Measurements from ENCODE around the gene PPP1CC.

Gene PPP1CC

DNA sequence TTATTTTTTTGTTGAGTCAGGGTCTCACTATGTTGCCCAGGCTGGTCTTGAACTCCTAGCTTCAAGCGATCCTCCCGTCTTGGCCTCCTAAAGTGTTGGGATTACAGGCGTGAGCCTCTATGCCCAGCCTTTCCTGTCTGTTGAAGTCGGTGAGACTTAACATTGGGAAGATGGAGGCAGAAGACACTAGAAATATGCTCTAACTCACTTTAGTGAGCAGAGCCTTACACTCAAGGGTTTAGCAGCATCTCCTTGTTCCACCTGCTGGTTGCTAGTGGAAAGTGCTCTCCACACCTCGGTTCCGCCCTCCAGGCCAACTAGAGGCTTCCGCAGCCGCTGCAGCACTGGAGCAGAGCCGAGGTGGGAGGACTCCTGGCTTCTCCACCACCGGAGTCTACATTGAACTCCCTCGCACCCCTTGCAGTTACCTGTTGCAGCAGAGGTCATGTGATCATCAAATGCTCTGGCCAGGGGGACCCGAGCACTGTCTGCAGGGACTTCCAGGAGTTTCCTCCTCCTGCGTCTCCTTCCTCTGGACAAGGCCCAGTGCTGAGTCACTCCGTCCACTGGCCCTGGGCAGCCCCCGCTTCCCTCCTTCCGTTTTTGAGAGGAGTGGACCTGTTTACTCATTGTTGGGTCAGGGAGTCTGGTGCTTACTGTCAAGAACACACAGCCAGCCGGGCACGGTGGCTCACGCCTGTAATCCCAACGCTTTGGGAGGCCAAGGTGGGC lies 44.4 kb downstream of the PPP1CC start:
- peaks cover 67% of the 10 kb centered on the region for H3K4me1 Mint-ChIP-seq (ENCODE audit: low read depth)
- H3K27me3 Mint-ChIP-seq: no peaks in the 10 kb centered on the region
- intact Hi-C loops (cut with micrococcal nuclease): no loop called here
- H3K4me3 Mint-ChIP-seq: peak overlapping the region; percentile 60
- no peaks in the 10 kb centered on the region for H3K9me3 Mint-ChIP-seq
- H3K36me3 Mint-ChIP-seq (ENCODE audit: low read depth): no peaks in the 10 kb centered on the region
- H3K27ac Mint-ChIP-seq: peak overlapping the region; percentile 64

- no peak overlapping the region for H3K4me3 Mint-ChIP-seq
These were observed 45.5 kb downstream of the PPP1CC start for GRCh38 chr12:110697236-110697635.

DNA sequence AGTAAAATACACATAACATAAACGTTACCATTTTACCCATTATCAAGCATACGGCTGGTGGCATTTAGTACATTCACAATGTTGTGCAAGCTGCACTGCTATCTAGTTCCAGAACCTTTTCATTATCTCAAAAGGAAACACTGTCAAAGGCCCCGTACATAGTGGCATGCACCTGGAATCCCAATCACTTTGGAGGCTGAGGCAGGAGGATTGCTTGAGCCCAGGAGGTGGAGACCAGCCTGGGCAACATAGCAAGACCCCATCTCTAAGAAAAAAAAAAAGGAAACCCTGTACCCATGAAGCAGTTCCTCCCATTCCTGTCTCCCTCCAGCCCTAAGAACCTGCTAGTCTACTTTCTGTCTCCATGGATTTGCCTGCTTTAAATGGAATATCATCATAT lies 46.4 kb downstream of the PPP1CC start:
- no peaks in the 10 kb centered on the region for H3K36me3 Mint-ChIP-seq (ENCODE audit: low read depth)
- peaks cover 85% of the 10 kb centered on the region for H3K4me1 Mint-ChIP-seq (ENCODE audit: low read depth)

More at GRCh38 chr12:110697236-110697635, 45.5 kb downstream of the PPP1CC start:
- Mint-ChIP-seq H3K27me3 (no peaks in the 10 kb centered on the region), H3K9me3 (no peaks in the 10 kb centered on the region), H3K27ac (peak overlapping the region; percentile 64), H3K36me3 (ENCODE audit: low read depth) (no peaks in the 10 kb centered on the region), H3K4me1 (ENCODE audit: low read depth) (peaks cover 75% of the 10 kb centered on the region)
- intact Hi-C loops (cut with micrococcal nuclease): no loop called here

DNA sequence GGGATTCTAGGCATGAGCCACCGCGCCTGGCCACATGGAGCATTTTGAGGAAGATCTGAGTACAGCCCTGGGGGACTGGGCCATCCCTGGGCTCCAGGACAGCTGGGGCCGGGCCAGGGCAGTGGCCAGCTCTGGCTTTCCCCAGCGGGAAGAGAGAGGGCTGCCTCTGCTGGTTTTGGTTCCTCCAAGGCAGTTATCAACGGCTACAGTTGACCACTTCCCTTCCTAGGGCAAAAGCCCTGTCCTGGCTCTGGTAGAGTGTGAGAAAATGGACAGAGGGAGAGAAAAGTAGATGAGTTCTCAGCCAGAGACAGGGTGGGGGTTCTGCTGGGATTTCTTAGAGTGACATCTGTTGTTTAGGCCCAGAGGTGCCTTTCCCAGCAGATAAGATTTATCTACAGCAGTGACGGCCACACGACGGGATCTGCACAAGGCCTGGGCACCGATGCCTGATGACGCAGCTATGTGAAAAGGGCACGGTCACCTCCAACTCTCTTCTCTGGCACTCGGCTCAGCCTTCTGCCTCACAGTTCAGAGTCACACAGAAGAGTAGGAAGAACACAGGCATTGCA lies 48.3 kb downstream of the PPP1CC start:
- no peaks in the 10 kb centered on the region for H3K36me3 Mint-ChIP-seq (ENCODE audit: low read depth)
- peaks cover 93% of the 10 kb centered on the region for H3K4me1 Mint-ChIP-seq (ENCODE audit: low read depth)
- H3K27me3 Mint-ChIP-seq: no peaks in the 10 kb centered on the region
- intact Hi-C loops (cut with micrococcal nuclease): loop anchor here (1.0 to 5.0 kb wide), 2 partner anchors 48 to 87 kb away; partner anchors contain the start of gene PPP1CC
- H3K4me3 Mint-ChIP-seq: peak overlapping the region; percentile 17
- no peaks in the 10 kb centered on the region for H3K9me3 Mint-ChIP-seq
- peak overlapping the region; percentile 92 for H3K27ac Mint-ChIP-seq

More for the DNA sequence above, 46.4 kb downstream of the PPP1CC start:
- Mint-ChIP-seq H3K27me3 (no peaks in the 10 kb centered on the region), H3K9me3 (no peaks in the 10 kb centered on the region), H3K4me3 (no peak overlapping the region), H3K27ac (peak overlapping the region; percentile 64)
- intact Hi-C loops (cut with micrococcal nuclease): no loop called here

DNA sequence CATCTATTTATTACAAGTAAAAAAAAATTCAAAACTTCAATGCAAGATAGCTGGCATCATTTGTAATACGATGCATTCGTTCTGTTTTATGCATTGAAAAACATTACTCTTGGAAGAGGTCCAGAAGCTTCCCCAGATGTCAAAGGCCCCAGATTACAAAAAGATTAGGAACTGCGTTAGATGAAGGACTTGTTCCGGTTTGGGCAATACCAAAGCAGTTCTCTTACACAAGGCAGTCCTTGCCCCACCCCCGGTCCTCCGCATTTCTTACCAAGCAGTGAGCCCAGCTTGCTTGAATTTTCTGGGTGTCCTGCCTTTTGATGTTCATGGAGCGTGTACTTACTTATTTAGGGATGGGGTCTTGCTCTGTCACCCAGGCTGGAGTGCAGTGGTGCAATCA lies 49.0 kb downstream of the PPP1CC start:
- no peaks in the 10 kb centered on the region for H3K27me3 Mint-ChIP-seq
- peaks cover under 1% of the 10 kb centered on the region for H3K36me3 Mint-ChIP-seq (ENCODE audit: low read depth)
- H3K27ac Mint-ChIP-seq: peak overlapping the region; percentile 92
- peaks cover 89% of the 10 kb centered on the region for H3K4me1 Mint-ChIP-seq (ENCODE audit: low read depth)
- intact Hi-C loops (cut with micrococcal nuclease): loop anchor here (1.0 to 5.0 kb wide), 2 partner anchors 49 to 86 kb away; partner anchors contain the start of gene PPP1CC
- H3K4me3 Mint-ChIP-seq: peak overlapping the region; percentile 17
- no peaks in the 10 kb centered on the region for H3K9me3 Mint-ChIP-seq

DNA sequence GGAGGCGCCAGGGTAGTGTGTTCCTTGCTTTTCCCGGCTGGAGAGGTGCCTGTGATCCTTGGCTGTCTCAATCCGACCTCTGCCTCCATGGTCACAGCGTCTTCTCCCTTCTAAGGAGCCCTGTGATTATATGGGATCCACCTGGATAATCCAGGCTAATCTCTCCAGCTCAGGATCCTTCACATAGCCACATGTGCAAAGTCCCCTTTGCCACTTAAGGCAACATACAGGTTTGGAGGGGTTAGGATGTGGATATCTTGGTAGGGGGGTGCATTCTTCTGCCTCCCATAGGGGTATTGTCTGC lies 52.6 kb downstream of the PPP1CC start:
- peaks cover 26% of the 10 kb centered on the region for H3K36me3 Mint-ChIP-seq (ENCODE audit: low read depth)
- peaks cover 90% of the 10 kb centered on the region for H3K4me1 Mint-ChIP-seq (ENCODE audit: low read depth)
- H3K4me3 Mint-ChIP-seq: no peak overlapping the region
- intact Hi-C loops (cut with micrococcal nuclease): loop anchor here (5.0 kb wide), 1 partner anchor 83 kb away; no protein-coding TSS in a partner anchor
- H3K27ac Mint-ChIP-seq: peak overlapping the region; percentile 88
- no peaks in the 10 kb centered on the region for H3K27me3 Mint-ChIP-seq
- H3K9me3 Mint-ChIP-seq: no peaks in the 10 kb centered on the region

- Mint-ChIP-seq H3K4me3 (peak overlapping the region; percentile 84), H3K4me1 (ENCODE audit: low read depth) (peaks cover 90% of the 10 kb centered on the region), H3K27ac (peak overlapping the region; percentile 88), H3K27me3 (no peaks in the 10 kb centered on the region), H3K9me3 (no peaks in the 10 kb centered on the region), H3K36me3 (ENCODE audit: low read depth) (peaks cover 31% of the 10 kb centered on the region)
- intact Hi-C loops (cut with micrococcal nuclease): loop anchor here (5.0 to 10.0 kb wide), 2 partner anchors 82 to 225 kb away; partner anchors contain the start of genes FAM216A and GPN3
These were observed 53.2 kb downstream of the PPP1CC start for GRCh38 chr12:110689281-110690126.

DNA sequence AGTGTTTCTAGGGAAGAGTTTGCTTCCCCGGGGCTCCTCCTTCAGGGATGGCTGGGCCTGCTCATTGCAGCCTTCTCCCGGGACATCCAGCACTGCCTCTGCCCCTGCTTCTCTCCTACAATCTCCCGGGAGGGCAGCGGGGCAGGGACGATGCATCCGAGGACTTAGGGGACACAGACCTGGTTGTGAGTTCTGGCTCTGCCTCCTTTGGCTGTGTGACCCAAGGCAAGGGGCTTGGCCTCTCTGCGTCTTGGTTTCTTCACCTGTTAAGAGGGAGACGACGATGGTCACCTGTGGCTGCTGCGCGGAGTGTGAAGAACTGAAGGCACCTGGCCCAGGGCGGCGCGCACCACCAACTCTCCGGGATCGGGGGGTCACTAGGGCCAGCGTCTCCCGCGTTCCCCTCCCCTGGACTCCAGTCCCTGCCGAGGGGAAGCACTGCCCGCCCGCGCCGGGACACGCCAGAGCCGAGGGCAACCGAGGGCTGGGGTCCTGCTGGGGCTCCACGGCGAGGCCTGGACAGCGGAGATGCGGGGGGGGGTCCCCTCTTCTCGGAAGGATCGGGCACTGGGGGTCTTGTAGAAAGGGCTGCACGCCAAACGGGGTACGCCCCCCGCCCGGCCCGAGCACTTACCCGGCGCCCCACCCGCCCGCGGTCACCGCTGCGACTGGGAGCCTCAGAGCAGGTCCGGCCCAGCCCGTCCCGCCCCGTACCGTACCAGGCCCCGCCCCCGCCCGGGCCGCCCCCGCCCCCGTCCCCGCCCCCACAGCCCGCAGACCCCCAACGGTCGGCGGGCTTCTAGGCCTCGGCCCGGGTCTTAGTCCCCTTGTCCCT lies 54.0 kb downstream of the PPP1CC start, which contains the start of gene HVCN1:
HVCN1 (minus strand) TSS at position 670 of the 835 bp plus-strand sequence. CDS start 5,870 bp downstream, outside the sequence.
- Mint-ChIP-seq H3K27ac (peak within 1 kb of the TSS; percentile 88), H3K36me3 (ENCODE audit: low read depth) (peaks cover 37% of the 10 kb centered on the region), H3K4me3 (peak within 1 kb of the TSS; percentile 87), H3K27me3 (no peaks in the 10 kb centered on the region), H3K9me3 (no peaks in the 10 kb centered on the region), H3K4me1 (ENCODE audit: low read depth) (peaks cover 89% of the 10 kb centered on the region)
- intact Hi-C loops (cut with micrococcal nuclease): loop anchor here (10.0 kb wide), 1 partner anchor 224 kb away; the partner anchor contains the start of genes FAM216A and GPN3

DNA sequence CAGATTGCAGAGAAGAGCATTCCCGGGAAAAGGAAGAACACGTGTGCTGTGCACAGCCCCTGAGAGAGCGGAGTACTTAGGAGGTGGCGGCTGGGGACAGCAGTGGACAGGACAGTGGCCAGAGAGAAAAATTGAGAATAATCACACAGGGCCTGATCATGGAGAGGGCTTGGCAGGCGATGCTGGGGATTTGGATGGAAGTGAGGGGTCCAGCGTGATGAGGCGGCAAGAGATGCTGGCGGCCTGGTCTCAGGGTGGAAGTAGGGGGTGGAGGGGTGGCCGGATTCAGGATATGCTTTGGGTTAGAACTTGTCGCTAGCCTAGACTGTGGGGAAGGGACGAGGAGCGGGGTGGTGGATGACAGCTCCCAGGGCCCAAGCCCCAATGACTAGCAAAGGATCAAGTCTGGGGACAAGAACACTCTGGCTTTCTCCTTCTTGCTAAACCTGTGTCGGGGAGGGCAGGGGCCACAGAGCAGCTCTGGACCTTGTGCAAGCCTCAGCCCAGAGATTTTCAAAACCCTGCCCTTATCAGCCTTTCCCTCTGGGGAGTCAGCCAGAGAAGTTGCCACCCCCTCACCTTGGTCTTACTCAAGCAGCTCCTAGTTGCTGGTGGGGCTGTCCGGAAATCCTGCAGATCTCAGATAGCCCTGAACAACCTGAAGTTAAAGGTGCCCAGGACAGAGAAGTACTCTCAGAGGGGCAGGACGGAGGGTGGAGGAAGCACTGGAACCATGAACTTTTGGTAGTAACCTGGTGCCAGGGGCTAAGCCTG lies 55.1 kb downstream of the PPP1CC start:
- peak overlapping the region; percentile 87 for H3K4me3 Mint-ChIP-seq
- no peaks in the 10 kb centered on the region for H3K9me3 Mint-ChIP-seq
- peak overlapping the region; percentile 88 for H3K27ac Mint-ChIP-seq
- no peaks in the 10 kb centered on the region for H3K27me3 Mint-ChIP-seq
- intact Hi-C loops (cut with micrococcal nuclease): loop anchor here (10.0 kb wide), 1 partner anchor 223 kb away; the partner anchor contains the start of genes FAM216A and GPN3
- H3K4me1 Mint-ChIP-seq (ENCODE audit: low read depth): peaks cover 82% of the 10 kb centered on the region
- H3K36me3 Mint-ChIP-seq (ENCODE audit: low read depth): peaks cover 47% of the 10 kb centered on the region

DNA sequence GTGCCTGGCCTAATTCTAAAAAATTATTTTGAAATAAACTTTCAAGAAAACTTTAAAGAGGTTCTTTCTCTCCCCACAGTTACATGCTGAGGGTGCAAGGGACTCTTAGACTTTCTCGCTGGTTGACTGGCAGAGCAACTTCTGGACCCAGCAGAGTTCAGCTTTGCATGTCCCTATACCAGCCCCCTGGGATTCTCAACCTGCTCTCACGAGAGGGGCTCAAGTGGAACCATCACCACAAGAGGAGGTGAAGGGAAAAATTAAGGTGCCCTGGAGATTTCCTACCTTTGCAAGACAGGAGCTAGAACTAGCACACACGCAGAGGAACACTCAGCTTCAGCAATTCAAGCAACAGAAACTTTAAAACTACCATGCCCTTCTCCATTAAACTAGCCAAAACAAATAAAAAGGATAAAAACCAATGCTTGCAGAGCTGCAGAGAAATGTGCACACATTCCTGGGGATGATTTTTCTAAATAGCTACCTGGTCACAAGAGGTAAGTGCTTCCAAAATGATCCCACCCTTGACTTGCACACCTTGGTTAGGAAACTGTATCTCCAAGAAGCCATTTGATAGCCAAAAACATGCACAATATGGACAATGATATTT lies 56.3 kb downstream of the PPP1CC start:
- H3K36me3 Mint-ChIP-seq (ENCODE audit: low read depth): peaks cover 59% of the 10 kb centered on the region
- no peak overlapping the region for H3K27ac Mint-ChIP-seq
- peaks cover 75% of the 10 kb centered on the region for H3K4me1 Mint-ChIP-seq (ENCODE audit: low read depth)
- no peaks in the 10 kb centered on the region for H3K9me3 Mint-ChIP-seq
- H3K4me3 Mint-ChIP-seq: no peak overlapping the region
- H3K27me3 Mint-ChIP-seq: no peaks in the 10 kb centered on the region
- intact Hi-C loops (cut with micrococcal nuclease): loop anchor here (10.0 kb wide), 1 partner anchor 222 kb away; the partner anchor contains the start of genes FAM216A and GPN3

DNA sequence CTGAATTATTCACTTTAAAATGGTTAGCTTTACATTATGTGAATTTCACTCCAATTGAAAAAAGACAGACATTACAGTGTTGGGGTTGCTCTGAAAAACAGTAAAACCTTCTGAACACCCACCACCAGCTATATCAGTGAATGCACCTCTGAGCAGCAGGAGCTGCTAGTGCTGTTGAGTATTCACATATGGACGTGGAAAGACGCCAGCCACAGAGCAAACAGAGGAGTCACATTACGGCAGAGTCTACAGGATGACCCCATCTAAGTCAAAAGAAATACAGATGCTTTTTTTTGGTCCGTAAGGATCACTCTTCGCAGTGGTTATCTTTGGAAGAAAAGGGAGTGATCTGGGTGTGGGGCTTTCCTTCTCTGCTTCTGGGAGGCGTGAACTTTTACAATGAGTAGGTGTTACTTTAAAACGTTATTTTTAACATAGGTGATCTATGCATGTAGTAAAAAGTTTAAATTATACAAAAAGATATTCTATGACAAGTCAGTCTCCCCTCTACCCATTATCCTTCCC lies 58.3 kb downstream of the PPP1CC start:
- H3K36me3 Mint-ChIP-seq (ENCODE audit: low read depth): peaks cover 60% of the 10 kb centered on the region
- H3K4me1 Mint-ChIP-seq (ENCODE audit: low read depth): peaks cover 70% of the 10 kb centered on the region
- H3K4me3 Mint-ChIP-seq: no peak overlapping the region
- H3K27ac Mint-ChIP-seq: no peak overlapping the region
- intact Hi-C loops (cut with micrococcal nuclease): loop anchor here (10.0 kb wide), 1 partner anchor 220 kb away; the partner anchor contains the start of genes FAM216A and GPN3
- no peaks in the 10 kb centered on the region for H3K9me3 Mint-ChIP-seq
- no peaks in the 10 kb centered on the region for H3K27me3 Mint-ChIP-seq

DNA sequence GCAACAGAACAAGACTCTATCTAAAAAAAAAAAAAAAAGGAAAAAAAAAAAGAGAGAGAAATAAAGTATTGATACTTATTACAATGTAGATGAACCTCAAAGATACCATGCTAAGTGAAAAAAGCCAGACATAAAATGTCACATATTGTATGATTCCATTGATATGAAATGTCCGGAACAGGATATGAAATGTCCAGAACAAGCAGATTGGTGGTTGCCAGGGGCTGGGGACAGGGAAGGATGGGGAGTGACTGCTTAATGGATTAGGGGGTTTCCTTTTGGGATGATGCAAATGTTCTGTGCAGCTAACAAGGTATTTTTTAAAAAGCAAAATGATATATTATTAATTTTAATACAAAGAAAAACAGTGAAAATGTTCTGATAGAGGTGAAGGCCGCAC lies 58.8 kb downstream of the PPP1CC start:
- intact Hi-C loops (cut with micrococcal nuclease): loop anchor here (10.0 kb wide), 1 partner anchor 219 kb away; the partner anchor contains the start of genes FAM216A and GPN3
- Mint-ChIP-seq H3K4me3 (no peak overlapping the region), H3K4me1 (ENCODE audit: low read depth) (peaks cover 72% of the 10 kb centered on the region), H3K36me3 (ENCODE audit: low read depth) (peaks cover 60% of the 10 kb centered on the region), H3K9me3 (no peaks in the 10 kb centered on the region), H3K27me3 (no peaks in the 10 kb centered on the region), H3K27ac (no peak overlapping the region)
